HG03378 (cell line): Measurements from ENCODE around the gene TWNK.

Experiments used
- ATAC-seq: cut with Tn5 transposase; IDR thresholded peaks from one replicate; pipeline ENCODE4 v1.9.1; 2021; ENCODE audit warnings: mild to moderate bottlenecking, moderate library complexity; ENCODE audit not compliant: unreplicated experiment

TWNK gene

GRCh38 chr10:100986952-100987684 lies at the start of gene TWNK, which contains the start of gene MRPL43:
Gene TWNK (plus strand): TSS chr10:100987543. CDS start chr10:100988211, 668 bp downstream.
Gene MRPL43 (minus strand): TSS chr10:100987497. CDS start chr10:100987443, 54 bp downstream.
- peak; percentile 70 for ATAC-seq

- ATAC-seq: no peak
These were observed 47.5 kb upstream of the TWNK start for GRCh38 chr10:100939763-100940344.

GRCh38 chr10:100942229-100942628 lies 45.1 kb upstream of the TWNK start:
- ATAC-seq: no peak

- no peak for ATAC-seq
These were observed 43.8 kb upstream of the TWNK start for GRCh38 chr10:100943508-100943907.

- ATAC-seq: no peak
These were observed 41.6 kb upstream of the TWNK start for GRCh38 chr10:100945754-100946153.

GRCh38 chr10:100948916-100949315 lies 38.4 kb upstream of the TWNK start:
- ATAC-seq: no peak

GRCh38 chr10:100960251-100960650 lies 27.1 kb upstream of the TWNK start:
- ATAC-seq: no peak

- no peak for ATAC-seq
These were observed 24.8 kb upstream of the TWNK start for GRCh38 chr10:100962351-100963080.

GRCh38 chr10:100963826-100964225 lies 23.5 kb upstream of the TWNK start:
- no peak for ATAC-seq

GRCh38 chr10:100965820-100966219 lies 21.5 kb upstream of the TWNK start:
- no peak for ATAC-seq

GRCh38 chr10:100966887-100967286 lies 20.5 kb upstream of the TWNK start:
- no peak for ATAC-seq

GRCh38 chr10:100967332-100967731 lies 20.0 kb upstream of the TWNK start:
- no peak for ATAC-seq

GRCh38 chr10:100968062-100968736 lies 19.1 kb upstream of the TWNK start:
- ATAC-seq: no peak

GRCh38 chr10:100968863-100969186 lies 18.5 kb upstream of the TWNK start:
- no peak for ATAC-seq

GRCh38 chr10:100969187-100970075 lies 17.9 kb upstream of the TWNK start, which contains the start of gene SEMA4G:
Gene SEMA4G (plus strand): TSS chr10:100969504. CDS start chr10:100972913, 3,409 bp downstream.
- ATAC-seq: no peak

- ATAC-seq: no peak
These were observed 17.0 kb upstream of the TWNK start for GRCh38 chr10:100970076-100970913.

GRCh38 chr10:100970914-100971811 lies 16.2 kb upstream of the TWNK start:
- ATAC-seq: no peak

- ATAC-seq: no peak
These were observed 15.0 kb upstream of the TWNK start for GRCh38 chr10:100972115-100972903.
